ENCODE measurements around the gene IQSEC1. TPM values are rescaled to one million over a fixed set of nuclear protein-coding genes. Genes with fewer than 3 reads are reported as not detected.
A peak's percentile ranks its signal among the peaks of the same experiment; 100 is the strongest.

IQSEC1 gene
- total RNA-seq, 2 donors from 2014 or later, result 53.5 to 60.7 TPM

DNA sequence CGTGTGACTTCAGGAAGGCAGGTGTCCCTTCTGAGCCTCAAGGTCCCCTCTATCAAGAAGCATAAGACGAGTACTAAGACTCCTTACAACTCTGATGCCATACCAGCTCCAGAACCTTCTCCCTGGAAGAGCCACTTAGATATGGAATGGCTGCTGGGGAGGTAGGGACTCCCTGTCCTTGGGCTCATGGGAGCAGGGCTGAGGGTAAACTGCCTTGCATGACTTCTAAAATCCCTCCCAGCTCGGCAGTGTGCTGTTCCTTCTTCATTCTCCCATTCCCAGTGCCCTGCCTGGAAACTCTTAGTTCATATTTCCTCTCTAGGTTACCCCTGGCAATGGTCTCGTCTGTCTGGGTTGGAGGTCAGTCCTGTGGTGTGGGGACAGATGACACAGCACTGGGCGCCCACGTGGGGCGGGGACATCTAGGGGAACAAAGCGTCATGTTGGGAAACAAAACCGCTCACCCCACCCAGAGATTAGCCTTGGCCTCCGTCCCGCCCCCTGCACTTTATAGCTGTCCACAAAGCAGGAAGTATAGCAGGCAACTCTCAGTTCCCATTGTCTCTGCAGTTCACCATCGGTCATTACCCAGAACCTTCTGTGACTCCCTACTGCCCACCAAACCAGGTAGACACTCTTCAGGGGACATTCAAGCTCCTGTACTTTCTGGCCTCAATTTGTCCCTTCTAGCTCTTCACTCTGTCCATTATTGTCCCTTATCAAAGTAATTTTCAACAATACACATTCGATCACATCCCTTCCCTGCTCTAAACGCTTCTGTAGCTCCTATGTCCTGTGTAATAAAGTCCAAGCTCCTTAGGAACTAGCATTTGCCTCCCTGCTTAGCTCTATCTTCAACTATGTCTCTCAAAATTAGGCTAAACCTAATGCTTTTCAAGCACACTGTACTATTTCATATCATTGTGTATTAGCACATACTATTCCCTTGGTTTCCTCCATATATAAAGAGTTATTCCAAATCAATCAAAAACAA lies 73.8 kb downstream of the IQSEC1 start:
- DNase-seq (ENCODE audit: low spot score), result peak; percentile 97
- intact Hi-C loops (cut with DNase I), result no loop called here

DNA sequence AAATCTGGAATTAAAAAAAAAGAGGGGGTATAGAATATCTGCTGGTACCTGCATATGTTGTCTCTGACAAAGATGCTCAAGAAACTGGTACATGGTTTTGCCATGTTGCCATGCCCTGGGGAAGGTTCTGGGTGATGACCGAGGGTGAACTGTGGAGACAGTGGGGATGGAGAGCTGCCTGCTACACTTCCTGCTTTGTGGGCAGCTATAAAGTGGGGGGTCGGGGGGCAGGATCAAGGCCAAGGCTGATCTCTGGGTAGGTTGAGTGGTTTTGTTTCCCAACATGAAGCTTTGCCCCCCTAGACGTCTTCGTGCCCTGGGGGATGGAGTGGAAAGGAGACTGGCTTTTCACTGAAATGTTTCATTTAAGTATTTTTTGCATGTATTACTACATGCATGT lies 74.6 kb downstream of the IQSEC1 start:
- peak; percentile 74 for DNase-seq (ENCODE audit: low spot score)
- intact Hi-C loops (cut with DNase I), result no loop called here

DNA sequence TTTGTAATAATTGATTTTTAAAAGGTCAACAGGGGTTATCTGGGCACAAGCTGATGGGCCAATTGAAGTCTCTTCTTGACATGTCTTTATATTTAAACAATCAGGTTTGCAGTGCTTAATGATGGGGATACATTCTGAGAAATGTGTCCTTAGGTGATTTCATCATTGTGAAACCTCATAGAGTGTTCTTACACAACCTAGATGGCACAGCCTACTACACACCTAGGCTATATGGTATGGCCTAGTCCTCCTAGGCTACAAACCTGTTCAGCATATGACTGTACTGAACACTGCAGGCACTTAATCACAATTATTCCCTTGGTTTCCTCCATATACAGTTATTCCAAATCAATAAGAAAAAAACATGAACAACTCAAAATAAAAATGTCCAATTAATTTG lies 75.8 kb downstream of the IQSEC1 start:
- intact Hi-C loops (cut with DNase I), result no loop called here
- no peak for DNase-seq (ENCODE audit: low spot score)

DNA sequence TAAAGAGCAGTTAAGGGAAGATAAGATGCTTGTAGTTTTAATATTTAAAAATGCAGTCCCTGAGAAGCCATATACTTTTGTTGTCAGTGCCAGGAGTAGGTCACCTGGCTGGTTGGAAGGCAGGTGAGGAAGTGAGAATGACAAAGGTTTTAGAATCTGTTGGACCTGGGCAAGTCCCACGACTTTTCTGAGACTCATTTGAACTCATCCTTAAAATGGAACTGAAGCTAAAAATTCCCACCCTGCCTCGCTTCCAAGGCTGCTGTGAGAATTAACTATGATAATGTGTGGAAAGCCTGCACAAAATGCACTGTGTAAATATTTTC lies 77.1 kb downstream of the IQSEC1 start:
- no peak for DNase-seq (ENCODE audit: low spot score)
- intact Hi-C loops (cut with DNase I), result no loop called here

DNA sequence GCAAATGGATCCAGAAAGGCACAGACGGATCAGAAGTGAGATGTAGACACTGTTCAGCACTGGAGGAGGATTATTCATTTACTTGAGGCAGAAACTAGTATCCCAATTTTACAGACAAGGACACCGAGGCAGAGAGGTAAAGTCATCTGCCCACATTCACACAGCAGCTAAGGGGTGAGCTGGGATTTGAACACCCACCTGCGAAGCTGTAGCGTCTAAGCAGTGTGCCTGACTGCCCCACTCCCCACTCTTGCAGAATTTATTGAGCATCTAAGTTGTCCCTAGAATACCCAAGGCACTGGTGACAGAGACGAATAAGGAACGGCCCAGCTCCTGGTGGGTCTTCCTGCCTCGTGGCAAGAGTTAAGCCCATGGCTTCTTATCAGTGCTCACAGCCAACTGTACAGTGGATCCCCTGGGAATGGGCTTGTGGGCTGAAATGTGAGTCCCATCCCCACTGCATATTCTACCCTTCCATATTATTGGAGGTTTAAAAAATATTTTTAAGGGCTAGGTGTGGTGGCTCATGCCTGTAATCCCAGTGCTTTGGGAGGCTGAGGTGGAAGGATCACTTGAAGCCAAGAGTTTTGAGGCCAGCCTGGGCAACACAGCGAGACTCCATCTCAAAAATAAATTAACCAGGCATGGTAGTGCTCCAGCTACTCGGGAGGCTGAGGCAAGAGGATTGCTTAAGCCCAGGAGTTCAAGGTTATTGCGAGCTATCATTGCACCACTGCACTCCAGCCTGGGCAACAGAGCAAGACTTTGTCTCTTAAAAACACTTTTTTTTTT lies 77.6 kb downstream of the IQSEC1 start:
- peak; percentile 35 for DNase-seq (ENCODE audit: low spot score)
- intact Hi-C loops (cut with DNase I), result no loop called here

DNA sequence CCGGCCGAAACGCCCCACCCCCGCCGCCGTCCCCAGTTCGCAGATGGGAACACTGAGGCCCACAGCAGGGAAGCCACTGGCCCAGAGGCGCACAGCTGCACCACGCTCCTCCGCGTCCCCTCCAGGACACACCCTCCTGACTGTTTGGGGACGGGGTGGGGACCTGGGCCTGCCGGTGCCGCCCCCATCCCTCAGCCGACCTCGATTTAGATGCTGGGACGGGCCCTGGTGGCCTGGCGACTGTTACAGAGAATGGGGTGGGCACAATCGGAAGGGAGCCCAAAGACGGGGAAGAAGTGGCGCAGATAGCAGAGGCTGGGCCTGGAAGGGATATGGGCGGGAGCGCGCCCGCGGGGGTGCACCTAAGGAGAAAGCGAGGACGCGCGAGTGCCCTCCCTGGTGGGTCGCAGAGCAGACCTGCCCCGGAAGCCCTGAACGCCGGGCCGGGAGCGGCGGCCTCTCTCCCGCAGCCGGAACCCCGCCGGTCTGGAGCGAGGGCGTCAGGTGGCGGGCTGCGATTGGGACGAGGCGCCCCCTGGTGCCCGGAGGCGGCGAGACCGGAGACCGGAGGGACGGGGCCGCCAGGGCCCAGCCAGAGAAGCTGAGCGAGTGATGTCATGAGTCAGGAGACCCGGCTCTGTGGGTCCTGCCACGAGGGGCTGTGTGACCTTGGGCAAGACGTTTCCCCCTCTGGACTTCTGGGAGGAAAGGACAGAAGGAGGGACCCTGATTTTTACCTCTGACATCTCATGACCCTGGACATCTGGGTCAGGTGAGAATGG lies 78.4 kb downstream of the IQSEC1 start:
- DNase-seq (ENCODE audit: low spot score), result peak; percentile 96
- intact Hi-C loops (cut with DNase I), result loop anchor here in 1 of 2 donors (5.0 kb wide), 1 partner anchor 87 kb away; no protein-coding TSS in a partner anchor

DNA sequence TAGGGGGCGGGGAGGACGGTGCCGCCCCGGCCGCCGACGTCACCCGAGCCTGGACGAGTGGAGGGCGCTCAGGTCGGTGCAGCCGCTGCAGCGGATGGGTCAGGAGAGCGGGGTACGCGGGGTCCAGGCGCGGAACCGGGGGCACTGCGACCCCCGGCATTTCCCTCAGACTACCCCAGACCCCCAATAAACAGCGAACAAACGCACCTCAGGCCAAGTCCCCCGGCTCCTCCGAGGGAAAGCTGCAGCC lies 78.9 kb downstream of the IQSEC1 start:
- intact Hi-C loops (cut with DNase I), result loop anchor here in 1 of 2 donors (5.0 kb wide), 1 partner anchor 87 kb away; no protein-coding TSS in a partner anchor
- peak; percentile 83 for DNase-seq (ENCODE audit: low spot score)

DNA sequence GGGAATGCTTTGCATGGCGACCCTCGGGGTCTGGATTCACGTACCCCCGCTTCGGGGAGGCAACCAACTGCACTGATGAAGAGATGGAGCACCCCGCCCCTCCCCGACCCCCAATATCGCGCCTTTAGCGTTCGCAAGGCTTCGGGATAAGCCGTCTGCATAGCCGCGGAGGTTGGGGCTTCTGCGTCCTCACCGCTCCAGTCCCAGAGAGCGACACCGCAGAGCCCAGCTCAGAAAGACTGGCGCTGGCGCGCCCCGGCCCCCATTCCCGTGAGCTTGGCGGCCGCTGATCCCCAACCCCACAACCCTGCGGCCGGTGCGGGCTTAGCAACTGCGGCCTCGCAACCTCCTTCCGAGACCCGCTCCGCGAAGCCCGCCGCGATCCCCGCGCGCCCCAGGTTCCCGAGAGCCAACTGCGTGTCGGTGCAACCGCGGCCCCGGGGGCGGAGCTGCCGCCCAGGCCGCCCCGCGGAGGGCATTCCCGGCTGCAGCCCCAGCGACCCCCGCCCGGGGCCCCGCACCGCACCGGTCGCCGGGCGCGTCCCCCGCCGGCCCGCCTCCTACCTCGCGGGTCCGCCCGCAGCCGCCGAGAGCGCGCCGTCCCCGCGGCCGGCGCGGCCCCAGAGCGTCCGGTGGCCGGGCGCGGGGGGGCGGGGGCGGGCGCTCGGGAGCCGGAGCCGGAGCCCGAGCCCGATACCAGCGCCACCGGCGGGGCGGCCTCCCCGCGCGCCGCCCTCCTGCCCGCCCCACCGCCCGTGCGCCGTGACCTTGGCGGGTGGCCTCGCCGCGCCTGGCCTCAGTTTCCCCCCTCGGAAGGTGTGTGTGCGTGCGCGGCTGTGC lies 79.5 kb downstream of the IQSEC1 start:
- peak; percentile 85 for DNase-seq (ENCODE audit: low spot score)
- intact Hi-C loops (cut with DNase I), result loop anchor here in 1 of 2 donors (5.0 kb wide), 1 partner anchor 86 kb away; no protein-coding TSS in a partner anchor

DNA sequence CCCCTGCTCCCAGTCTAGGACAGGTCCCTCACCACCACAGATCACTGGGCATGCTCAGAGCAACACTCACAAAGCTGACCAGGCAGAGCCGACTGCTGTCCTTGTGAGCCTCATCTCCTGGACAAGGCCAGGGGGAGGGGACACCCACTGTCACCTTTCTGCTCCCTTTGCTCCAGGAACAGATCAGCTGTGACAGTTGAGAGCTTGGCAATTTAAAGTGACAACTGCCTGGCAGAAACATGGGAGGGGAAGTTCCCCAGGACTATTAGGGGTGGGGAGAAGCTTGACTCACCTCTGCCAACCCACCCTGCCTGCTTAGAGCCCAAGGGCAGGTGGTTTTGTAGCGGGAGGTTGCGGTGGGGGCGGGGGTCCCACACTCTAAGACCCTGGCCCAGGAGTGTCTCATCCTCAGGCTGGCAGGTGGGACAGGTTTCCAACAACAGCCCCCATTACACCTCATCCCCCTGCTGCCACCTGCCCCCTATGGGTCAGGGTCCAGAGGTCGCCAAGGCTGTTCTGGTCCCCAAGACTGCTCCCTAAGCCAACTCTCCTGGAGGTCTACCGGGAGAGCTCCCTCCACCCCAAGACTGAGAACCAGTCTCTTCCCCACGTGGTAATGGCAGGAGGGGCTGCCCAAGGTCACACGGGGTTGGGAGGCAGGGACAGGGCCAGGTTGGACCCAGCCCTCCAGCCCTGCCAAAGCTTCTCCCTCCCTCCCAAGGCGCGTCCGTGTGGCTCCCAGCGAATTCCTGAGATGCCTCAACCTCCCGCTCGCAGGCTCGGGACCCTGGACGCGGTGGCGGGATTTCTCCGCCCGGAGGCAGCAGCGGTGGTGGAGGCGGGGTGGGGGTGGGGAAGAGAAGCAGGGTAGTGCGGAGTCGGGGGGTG lies 80.4 kb downstream of the IQSEC1 start:
- peak; percentile 81 for DNase-seq (ENCODE audit: low spot score)
- intact Hi-C loops (cut with DNase I), result loop anchor here in 1 of 2 donors (5.0 kb wide), 1 partner anchor 86 kb away; no protein-coding TSS in a partner anchor

DNA sequence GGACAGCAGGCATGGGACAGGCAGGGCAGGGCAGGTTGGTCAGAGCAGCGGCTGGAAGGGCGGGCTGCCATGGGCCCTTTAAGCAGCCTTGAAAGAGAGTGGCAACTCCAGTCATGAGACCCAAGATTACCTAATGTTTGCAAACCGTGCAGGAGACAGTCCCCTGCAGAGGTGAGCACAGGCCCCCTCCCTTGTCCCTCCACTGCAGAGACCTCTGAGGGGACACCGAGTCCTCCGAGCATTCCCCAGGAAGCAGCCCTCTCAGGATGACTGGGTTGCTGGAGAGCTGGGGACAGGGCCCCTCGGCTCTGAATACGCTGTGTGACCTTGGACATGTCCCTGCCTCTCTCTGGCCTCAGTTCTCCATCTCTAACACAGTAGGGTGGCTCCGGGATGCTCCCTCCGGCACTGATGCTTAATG lies 81.4 kb downstream of the IQSEC1 start:
- intact Hi-C loops (cut with DNase I), result loop anchor here in 1 of 2 donors (5.0 kb wide), 1 partner anchor 85 kb away; no protein-coding TSS in a partner anchor
- peak; percentile 37 for DNase-seq (ENCODE audit: low spot score)

DNA sequence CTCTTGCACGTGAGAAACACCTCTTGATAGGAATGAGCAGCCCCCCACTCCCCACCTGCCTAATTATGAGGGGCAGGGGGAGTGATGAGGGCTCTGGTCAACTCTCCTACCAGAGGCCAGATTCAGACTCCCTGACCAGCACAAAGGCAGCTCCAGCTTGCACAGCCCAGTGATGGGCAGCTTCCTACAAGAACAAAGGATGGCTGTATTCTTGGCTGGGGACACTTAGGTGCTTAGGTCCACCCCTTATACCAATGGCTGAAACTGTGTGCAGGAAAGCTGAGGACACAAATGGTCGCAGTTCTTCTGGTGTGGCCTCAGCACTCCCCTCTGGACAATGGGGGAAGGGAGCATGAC lies 81.8 kb downstream of the IQSEC1 start:
- intact Hi-C loops (cut with DNase I), result loop anchor here in 1 of 2 donors (5.0 kb wide), 1 partner anchor 84 kb away; no protein-coding TSS in a partner anchor
- peak; percentile 19 for DNase-seq (ENCODE audit: low spot score)

DNA sequence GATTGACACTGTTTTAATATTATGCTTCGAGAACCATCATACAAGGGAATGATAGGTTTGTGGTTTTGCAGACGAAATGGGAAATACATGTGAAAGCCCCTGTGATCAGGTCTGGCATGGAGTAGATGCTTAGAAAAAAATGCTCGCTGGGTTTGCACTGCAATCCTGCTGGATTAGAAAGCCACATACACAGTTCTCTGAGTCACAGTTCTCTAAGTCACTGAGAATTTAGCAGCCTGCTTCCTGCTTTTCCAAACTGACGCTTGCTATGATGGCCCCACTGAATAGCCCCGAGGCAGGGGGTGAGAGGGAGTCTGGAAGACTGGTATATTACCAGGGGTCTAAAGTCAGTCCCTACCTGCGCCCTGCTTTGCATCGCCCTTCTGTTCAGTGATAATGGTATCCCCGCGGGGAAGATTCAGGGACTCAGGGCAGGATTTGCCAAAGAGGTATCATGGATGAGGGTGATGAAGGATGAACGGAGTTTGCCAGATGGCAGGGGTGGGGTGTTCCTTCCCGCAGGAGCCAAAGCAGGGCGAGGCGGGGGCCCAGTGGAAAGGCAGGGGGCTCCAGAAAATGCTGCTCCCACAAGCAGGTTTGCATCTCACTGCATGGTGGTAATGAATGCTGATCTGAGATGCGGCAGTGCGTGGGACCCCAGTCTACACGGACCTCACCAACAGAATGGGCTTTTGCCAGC lies 82.3 kb downstream of the IQSEC1 start:
- intact Hi-C loops (cut with DNase I), result loop anchor here in 1 of 2 donors (5.0 kb wide), 1 partner anchor 84 kb away; no protein-coding TSS in a partner anchor
- DNase-seq (ENCODE audit: low spot score), result peak; percentile 37

DNA sequence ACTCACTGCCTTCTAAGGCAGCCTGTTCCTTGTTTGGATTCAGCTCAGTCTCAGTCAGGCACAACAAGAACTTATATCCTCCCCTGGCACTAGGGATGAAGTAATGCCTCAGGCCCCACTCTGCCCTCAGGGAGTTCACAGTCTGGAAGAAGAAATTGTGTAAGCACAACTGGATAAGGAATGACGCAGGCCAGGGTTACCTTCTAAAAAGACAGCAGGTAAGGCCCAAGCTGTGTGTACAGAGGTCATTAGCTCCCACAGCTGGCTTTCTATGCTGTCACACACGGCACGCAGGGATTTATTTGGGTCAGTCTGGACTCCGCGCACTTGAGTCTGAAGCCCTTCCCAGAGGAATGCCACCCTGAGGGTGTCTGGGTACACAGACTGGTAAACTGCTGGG lies 82.9 kb downstream of the IQSEC1 start:
- intact Hi-C loops (cut with DNase I), result loop anchor here in 1 of 2 donors (5.0 kb wide), 1 partner anchor 83 kb away; no protein-coding TSS in a partner anchor
- peak; percentile 42 for DNase-seq (ENCODE audit: low spot score)

DNA sequence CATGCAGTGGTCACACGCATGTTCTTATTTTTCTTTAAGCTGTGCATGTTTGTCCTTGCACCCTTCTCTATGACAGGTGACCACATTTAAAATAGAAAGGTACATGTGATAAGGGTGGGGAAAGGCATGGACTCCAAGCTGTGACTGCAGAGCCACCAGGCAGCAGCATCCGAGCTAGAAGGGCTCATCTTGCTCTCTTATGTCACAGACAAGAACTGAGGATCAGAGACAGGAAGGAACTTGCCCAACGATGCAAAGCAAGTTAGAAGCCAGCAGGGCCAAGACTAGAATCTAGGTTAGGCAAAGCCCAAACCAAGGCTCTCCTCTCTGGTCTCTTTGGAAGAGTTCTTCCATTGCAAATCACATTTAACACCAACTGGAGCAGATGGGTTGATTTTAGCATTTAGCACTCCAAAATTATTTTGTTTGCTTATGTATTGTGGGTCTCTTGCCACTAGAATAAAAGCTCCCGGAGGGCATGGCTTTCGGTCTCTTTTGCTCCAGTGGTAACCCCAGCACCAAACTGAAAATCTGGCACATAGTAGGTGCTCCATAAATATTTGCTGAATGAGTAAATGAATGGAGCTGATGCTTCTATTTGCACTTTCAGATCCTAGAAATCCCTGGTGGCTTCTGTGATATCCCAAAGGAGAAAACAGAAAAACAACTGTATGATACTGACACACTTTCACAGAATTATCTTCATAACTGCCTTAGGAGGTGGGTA lies 84.3 kb downstream of the IQSEC1 start:
- intact Hi-C loops (cut with DNase I), result no loop called here
- peak; percentile 11 for DNase-seq (ENCODE audit: low spot score)

DNA sequence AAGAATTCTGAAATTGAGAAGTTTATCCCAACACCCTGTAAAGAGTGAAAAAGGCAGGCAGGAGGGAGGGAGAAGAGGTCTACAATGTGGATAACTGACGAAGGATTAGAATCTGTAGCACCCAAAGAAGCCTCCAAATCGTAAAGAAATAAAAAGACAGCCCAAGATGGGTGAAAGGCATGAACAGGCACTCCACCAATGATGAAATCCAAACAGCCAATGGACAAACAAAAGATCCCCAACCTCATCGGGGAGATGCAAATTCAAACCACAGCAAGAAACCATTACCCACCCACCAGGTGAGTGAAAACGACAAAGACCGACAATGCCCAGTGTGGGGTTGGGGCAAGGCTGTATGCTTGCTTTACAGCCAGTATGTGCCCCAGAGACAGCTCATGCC lies 85.6 kb downstream of the IQSEC1 start:
- no peak for DNase-seq (ENCODE audit: low spot score)
- intact Hi-C loops (cut with DNase I), result no loop called here

DNA sequence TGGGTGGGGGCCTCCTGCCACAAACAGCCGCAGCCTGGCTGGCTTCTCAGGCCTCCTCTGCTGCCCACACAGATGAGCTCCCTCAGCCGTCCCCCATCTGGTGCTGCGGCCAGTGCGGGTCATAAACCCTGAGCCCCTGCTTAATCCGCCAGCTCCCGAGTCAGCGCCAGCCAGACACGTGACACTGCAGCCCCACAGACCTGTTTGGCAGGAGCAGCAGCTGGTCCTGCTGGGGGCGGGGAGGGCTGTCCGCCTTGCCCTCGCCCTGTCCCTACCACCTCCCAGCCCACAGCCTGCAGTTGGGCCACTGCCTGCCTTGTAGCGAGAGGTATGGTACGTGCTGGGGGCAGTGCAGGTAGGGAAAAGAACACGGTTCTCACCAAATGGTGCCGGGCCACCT lies 86.2 kb downstream of the IQSEC1 start:
- intact Hi-C loops (cut with DNase I), result no loop called here
- peak; percentile 58 for DNase-seq (ENCODE audit: low spot score)
